ENCODE results near the gene IGLON5.

Gene IGLON5

DNA sequence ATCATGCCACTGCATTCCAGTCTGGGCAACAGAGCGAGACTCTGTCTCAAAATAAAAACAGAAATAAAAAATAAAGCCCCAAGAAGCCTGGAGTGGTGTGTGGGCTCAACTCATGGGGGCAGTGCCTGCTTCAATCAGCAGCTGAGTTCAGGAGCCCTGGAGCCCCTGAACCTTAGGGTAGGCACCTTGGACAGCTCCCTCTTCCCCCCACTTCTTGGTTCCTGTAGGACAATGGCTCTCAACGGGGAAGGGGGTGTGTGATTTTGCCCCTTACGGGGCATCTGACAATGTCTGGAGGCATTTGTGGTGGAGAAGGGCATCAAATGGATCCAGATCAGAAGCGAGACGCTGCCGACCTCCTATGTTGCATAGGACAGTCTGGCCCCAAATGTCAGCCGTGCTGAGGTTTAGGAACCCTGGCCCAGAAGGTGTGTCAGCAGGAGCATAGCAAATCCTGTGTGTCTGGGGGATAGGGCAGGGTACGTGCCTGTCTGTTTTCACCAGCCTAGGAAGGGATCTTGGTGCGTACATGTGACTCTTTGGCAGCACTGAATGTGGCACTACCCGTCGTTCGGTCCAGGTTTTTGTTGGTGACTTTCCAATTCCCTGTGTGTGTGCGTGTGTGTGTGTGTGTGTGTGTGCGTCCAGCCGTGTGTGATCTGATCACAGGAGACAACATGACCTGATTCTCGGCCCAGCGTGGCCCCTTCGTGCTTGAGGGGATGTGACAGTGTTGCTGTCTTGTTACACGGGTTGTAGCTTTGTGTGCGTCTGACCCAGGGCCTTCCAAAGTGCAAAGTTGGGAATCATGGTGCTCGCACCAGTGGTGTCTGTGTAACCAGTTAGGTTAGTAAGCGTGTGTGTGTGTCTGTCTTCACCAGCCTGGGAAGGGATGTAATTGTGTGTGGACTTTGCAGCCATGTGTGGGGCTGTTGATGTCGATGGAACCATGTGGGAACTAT, 7.5 kb downstream of the IGLON5 start:
- FAIRE-seq, result no peak

- FAIRE-seq, result no peak
Observed at GRCh38 chr19:51319649-51320279, 8.3 kb downstream of the IGLON5 start.

- FAIRE-seq, result no peak
Observed at GRCh38 chr19:51320280-51320657, 8.8 kb downstream of the IGLON5 start.

DNA sequence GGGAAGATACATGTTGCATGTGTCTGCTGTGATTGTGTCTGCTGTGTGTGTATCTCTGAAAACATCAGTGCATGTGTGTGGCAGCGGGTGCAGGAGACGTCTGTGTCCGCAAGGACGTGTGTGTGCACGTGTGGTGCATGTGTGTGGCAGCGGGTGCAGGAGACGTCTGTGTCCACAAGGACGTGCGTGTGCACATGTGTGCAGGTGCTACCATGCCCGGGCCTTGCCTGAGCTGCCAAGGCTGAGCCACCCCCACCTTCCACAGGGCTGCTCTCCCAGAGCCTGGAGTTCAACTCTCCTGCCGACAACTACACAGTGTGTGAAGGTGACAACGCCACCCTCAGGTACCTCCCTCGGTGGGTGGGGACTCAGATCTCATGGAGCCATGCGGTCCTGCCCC, 10.4 kb downstream of the IGLON5 start:
- FAIRE-seq, result no peak

GRCh38 chr19:51323481-51324166, 12.2 kb downstream of the IGLON5 start:
- no peak for FAIRE-seq

DNA sequence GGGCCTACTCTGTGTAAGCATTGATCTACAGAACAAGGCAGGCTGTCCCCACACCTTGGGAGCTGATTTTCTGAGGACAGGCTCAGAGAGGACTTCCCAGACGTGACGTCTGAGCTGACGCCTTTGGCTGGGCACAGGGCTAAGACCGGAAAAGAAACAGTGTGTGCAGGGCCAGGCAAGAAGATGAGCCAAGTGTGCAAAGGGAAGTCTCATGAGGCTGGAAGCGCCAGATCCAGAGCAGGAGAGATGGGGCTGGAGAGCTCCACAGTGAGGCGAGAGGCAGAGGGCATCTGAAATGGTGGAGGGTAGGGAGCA, 12.7 kb downstream of the IGLON5 start:
- no peak for FAIRE-seq

GRCh38 chr19:51325161-51325976, 13.9 kb downstream of the IGLON5 start:
- no peak for FAIRE-seq

DNA sequence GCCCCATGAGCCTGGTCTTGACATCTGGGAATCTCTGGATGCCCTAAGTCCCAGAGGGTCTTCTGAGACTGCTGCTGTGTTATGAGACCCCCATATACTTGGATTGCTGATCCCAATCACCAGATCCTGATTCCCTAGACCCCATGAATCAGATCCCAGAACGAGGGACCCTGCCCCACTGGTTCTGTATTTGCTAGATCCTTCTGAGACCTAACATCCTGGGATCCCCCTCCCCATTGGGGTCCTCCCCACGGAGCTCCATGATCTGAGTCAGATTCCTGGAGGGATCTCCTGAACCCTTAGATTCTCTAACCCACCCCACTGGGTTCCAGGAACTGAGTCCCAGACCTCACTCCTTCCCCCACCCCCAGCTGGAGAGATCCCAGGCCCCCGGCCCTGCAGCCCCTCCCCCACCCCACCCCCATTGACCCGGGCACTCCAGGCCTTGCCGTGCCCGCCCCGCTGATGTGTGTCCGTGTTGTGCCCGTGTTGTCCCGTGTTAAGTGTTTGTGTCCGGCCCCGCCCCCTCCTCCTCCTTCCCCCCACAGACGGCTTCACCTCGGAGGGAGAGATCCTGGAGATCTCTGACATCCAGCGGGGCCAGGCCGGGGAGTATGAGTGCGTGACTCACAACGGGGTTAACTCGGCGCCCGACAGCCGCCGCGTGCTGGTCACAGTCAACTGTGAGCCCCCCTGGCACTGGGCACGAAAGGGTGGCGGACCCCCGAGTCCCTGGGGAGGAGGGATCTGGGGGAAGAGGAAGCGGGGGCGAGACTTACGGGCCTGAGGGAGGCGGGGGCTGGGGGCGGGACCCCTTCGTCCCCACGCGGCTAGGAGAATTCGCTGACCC, 15.0 kb downstream of the IGLON5 start:
- no peak for FAIRE-seq

GRCh38 chr19:51327066-51328001, 15.9 kb downstream of the IGLON5 start:
- FAIRE-seq, result no peak

GRCh38 chr19:51329411-51329810, 18.0 kb downstream of the IGLON5 start:
- no peak for FAIRE-seq

DNA sequence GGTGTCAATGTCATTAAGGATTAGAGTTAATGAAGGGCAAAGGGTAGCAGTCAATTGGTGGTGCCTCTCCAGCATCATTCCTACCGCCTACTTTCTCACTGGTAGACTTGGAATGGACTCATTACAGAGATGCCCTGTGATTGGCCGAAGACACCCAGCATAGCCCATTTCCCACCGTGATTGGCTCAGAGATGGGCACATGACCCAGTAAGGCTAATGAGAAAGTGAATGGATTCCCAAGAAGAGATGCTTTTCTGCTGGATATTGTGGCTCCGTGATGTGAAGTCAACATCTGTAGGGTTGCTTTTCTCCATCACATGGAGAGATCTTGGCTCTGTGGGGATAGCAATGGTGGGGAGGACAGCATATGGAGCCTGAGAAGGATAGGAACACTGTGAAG, 18.9 kb downstream of the IGLON5 start:
- FAIRE-seq, result no peak

DNA sequence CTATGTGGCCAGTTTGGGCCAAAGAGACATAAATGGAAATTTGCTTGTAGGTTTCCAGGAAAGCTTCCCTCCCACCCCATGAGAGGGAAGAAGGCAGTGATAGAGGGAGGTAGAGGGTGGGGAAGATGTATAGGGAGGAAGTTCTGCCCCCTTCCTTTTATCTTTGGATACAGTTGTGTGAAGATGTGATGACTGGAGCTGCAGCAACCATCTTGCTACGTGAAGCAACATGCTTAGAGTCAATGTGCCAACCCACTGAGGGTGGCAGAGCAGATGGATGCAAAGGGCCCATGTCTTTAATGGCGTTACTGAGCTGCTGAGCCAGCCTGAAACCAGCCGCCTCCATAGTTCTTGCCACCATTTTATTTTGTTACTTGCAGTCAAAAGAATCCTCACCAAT, 19.7 kb downstream of the IGLON5 start:
- FAIRE-seq, result no peak

DNA sequence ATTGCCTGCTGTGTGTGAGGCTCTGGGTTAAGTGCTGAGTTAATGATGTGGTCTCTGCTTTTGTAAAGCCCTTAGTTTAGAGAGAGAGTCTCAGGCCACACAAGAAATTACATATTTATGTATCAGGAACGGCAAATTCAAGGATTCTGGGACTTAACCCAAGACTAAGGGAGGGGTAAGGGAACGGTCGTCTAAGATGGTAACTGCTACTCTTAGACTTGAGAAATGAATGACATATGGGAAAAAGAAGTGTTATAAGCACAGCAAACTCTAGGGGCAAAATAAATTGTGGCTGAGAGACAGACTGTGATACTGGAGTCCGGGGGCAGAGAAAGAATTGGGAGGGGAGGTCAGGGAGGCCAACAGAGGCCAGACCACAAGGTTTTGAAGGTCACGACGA, 20.3 kb downstream of the IGLON5 start:
- FAIRE-seq, result no peak

- FAIRE-seq, result no peak
Observed at GRCh38 chr19:51333836-51334460, 22.5 kb downstream of the IGLON5 start.

- FAIRE-seq, result no peak
Observed at GRCh38 chr19:51337141-51337860, 25.9 kb downstream of the IGLON5 start.

GRCh38 chr19:51337861-51338562, 26.6 kb downstream of the IGLON5 start:
- FAIRE-seq, result no peak

GRCh38 chr19:51338563-51339312, 27.3 kb downstream of the IGLON5 start:
- FAIRE-seq, result no peak

GRCh38 chr19:51339313-51339686, 27.9 kb downstream of the IGLON5 start:
- no peak for FAIRE-seq

All from TTC549 (cell line).